IPS-15b (cell line): ENCODE measurements around the gene HTR6.
"Not testable (repeated sequence)": the region's sequence is repeated elsewhere in the genome, so short reads cannot be mapped to it uniquely, and the experiment has no call there.

Source experiments
- H3K27me3 ChIP-seq: one replicate; pipeline ENCODE4 v1.6.1; 2013; ENCODE audit warnings: low read length; ENCODE audit not compliant: control insufficient read depth, insufficient read depth
- H3K36me3 ChIP-seq: one replicate; pipeline ENCODE4 v1.6.1; 2013; ENCODE audit warnings: low read length; ENCODE audit not compliant: control insufficient read depth, insufficient read depth
- H3K4me1 ChIP-seq: one replicate; pipeline ENCODE4 v1.6.1; 2013; ENCODE audit warnings: mild to moderate bottlenecking, low read length; ENCODE audit not compliant: control insufficient read depth, insufficient read depth
- H3K4me3 ChIP-seq: one replicate; pipeline ENCODE4 v1.5.1; 2013; ENCODE audit warnings: low read depth, low read length
- H3K9ac ChIP-seq: one replicate; pipeline ENCODE4 v1.6.1; 2013; ENCODE audit warnings: low read depth, mild to moderate bottlenecking, low read length
- H3K9me3 ChIP-seq: one replicate; pipeline ENCODE4 v1.6.1; 2013; ENCODE audit warnings: mild to moderate bottlenecking, low read length; ENCODE audit not compliant: control insufficient read depth, insufficient read depth

Gene HTR6

DNA sequence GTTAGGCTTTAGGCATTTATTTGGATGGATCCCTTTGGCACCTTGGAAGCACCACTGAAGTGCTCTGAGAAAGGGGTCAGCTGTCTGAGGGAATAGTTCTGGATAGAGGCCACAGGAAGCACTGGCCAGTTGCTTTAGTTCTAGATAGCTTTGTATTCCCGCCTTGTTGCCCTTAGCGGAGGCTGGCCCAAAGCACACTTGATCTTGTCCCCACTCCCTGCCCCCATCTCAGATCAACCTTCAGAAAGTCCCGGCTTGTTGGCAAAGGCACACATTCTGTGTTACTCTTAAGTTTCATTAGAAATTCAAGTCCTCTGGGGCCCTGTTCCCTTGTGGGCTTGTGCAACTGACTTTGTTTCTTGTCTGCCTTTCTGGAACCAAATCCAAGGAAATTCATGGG is 35.8 kb upstream of the HTR6 start:
- H3K27me3 ChIP-seq = no peaks in the 10 kb centered on the region
- no peak overlapping the region for H3K9ac ChIP-seq
- peaks cover 17% of the 10 kb centered on the region for H3K36me3 ChIP-seq
- peaks cover 10% of the 10 kb centered on the region for H3K4me1 ChIP-seq
- H3K4me3 ChIP-seq = no peak overlapping the region
- H3K9me3 ChIP-seq = no peaks in the 10 kb centered on the region

DNA sequence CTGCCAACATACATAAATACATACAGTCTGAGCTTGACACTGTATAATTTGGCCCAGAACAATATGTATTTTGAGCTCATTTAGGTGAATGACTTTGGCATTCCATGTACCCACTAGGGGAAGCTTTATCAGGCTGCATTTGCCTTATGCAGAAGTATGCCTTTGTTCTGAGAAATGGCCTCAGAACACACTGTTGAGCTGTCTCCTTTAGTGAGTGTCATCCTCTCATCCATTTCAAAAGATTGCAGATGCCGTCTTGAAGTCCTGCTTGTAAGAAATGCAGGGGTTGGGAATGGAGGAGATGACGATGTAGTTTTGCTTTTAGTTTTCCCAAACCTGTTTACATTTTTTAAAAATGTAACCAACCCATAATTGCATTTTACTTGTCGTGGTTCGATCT is 35.3 kb upstream of the HTR6 start:
- no peak overlapping the region for H3K9ac ChIP-seq
- no peaks in the 10 kb centered on the region for H3K27me3 ChIP-seq
- H3K4me3 ChIP-seq = no peak overlapping the region
- peaks cover 10% of the 10 kb centered on the region for H3K4me1 ChIP-seq
- H3K9me3 ChIP-seq = no peaks in the 10 kb centered on the region
- H3K36me3 ChIP-seq = peaks cover 16% of the 10 kb centered on the region

DNA sequence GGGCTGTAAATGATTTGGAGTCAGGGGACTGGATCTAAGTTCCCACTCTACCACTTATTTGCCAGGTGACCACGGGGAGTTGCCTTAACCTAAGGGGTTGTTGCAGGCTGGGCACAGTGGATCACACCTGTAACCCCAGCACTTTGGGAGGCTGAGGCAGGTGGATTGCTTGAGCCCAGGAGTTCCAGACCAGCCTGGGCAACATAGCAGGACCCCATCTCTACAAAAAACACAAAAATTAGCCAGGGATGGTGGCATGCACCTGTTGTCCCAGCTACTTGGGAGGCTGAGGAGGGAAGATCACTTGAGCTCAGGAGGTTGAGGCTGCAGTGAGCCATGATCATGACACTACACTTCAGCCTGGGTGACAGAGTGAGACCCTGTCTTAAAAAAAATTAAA is 34.5 kb upstream of the HTR6 start:
- not testable (repeated sequence) for H3K4me3 ChIP-seq, H3K4me1 ChIP-seq, H3K9ac ChIP-seq, H3K27me3 ChIP-seq, H3K9me3 ChIP-seq
- peaks cover 15% of the 10 kb centered on the region for H3K36me3 ChIP-seq

DNA sequence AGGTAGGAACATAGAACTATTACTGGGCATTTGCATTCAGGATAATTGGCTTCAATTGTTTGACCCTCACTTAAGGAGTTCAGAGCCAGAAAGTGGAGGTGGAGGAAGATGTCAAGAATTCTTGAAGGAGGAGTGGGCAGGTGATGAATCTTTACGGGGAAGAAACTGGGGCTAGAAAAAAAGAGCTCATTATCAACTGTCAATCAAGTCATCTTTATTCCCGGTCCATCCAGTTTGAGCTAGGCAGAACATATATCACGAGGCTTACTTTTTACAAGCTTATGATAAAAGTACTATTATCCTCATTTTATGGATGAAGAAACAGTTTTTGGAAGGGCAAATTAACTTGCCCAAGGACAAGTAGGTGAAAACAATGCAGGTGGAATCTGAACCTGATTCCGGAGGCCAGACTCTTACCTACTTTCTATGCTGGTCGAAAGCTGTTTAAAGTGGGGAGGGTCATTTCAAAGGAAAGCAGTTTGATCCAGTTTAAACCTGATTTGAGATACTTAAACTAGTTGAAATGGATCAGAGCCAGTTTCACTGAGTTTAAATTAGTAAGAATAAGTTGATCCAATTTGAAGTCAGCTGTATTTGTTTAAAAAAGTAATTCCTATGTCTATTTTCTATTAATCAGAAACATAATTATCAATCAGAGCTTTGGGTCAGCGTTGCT is 33.8 kb upstream of the HTR6 start:
- Histone ChIP-seq H3K27me3 (no peaks in the 10 kb centered on the region), H3K9me3 (no peaks in the 10 kb centered on the region), H3K9ac (no peak overlapping the region), H3K4me1 (peaks cover 10% of the 10 kb centered on the region), H3K36me3 (peaks cover 11% of the 10 kb centered on the region), H3K4me3 (no peak overlapping the region)

DNA sequence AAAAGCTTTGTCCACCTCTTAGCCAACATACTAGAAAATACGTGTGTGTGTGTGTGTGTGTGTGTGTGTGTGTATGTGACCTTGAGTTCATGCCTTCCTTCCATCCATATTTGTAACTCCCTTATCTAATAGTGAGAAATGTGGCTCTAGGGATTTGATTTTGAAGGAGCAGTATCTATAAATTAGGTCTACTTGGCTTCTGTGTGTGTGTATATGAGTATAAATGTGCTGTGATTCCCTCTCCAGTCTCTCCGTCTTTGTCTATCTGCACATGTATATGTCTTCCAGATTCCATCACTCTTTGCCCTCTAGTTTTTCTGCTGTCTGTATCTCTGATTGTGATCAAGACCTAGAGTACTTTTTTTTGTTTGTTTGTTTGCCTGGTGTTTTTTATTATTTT is 32.5 kb upstream of the HTR6 start:
- Histone ChIP-seq H3K4me1 (peaks cover 10% of the 10 kb centered on the region), H3K36me3 (peaks cover 4% of the 10 kb centered on the region), H3K9me3 (no peaks in the 10 kb centered on the region), H3K4me3 (no peak overlapping the region), H3K9ac (no peak overlapping the region), H3K27me3 (no peaks in the 10 kb centered on the region)

DNA sequence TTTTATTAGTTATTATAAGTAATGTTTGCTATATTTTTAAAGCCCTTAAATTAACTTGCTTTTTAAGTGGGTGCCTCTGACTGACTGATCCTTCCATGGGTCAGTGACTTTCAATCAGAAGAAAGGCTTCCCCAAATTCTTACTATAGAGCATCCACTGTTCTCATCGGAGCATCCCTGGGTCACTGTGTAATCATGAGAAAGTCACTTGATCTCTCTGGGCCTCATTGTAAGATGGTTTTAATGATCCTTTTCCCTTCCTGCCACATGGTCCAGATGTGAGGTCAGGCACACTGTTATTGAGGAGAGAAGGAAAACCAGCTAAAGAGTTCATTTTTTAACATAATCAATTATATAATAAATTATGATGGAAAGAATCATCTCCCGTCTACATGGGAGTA is 31.6 kb upstream of the HTR6 start:
- no peaks in the 10 kb centered on the region for H3K27me3 ChIP-seq
- no peak overlapping the region for H3K9ac ChIP-seq
- no peaks in the 10 kb centered on the region for H3K36me3 ChIP-seq
- no peaks in the 10 kb centered on the region for H3K9me3 ChIP-seq
- H3K4me1 ChIP-seq = peaks cover 10% of the 10 kb centered on the region
- no peak overlapping the region for H3K4me3 ChIP-seq

DNA sequence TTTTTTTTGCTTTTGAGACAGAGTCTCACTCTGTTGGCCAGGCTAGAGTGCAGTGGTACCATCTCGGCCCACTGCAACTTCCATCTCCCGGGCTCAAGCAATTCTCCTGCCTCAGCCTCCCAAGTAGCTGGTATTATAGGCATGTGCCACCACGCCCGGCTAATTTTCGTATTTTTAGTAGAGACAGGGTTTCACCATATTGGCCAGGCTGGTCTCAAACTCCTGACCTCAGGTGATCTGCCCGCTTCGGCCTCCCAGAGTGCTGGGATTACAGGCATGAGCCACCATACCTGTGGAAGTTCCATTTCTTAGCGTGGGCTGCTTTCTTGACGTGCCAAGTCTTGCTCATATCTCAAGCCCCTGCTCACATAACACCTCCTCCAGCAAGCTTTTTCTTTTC is 29.6 kb upstream of the HTR6 start:
- not testable (repeated sequence) for H3K4me3 ChIP-seq, H3K9me3 ChIP-seq, H3K36me3 ChIP-seq, H3K4me1 ChIP-seq, H3K9ac ChIP-seq, H3K27me3 ChIP-seq

DNA sequence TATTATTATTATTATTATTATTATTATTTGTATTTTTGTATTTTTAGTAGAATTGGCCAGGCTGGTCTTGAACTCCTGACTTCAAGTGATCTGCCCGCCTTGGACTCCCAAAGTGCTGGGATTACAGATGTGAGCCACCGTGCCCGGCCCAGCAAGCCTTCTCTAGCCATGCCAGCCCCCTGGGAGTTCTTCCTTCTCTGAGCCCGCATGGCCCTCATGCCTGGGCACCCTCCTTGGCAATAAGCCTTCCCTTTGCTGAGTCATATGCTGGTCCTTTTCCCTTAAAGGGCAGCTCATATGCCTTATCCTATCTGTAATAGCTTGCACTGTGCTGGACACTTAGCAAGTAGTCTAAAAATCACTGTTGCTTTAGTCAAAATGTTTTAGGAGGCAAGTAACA is 29.0 kb upstream of the HTR6 start:
- Histone ChIP-seq H3K36me3 (no peaks in the 10 kb centered on the region), H3K4me1 (peaks cover 7% of the 10 kb centered on the region)

DNA sequence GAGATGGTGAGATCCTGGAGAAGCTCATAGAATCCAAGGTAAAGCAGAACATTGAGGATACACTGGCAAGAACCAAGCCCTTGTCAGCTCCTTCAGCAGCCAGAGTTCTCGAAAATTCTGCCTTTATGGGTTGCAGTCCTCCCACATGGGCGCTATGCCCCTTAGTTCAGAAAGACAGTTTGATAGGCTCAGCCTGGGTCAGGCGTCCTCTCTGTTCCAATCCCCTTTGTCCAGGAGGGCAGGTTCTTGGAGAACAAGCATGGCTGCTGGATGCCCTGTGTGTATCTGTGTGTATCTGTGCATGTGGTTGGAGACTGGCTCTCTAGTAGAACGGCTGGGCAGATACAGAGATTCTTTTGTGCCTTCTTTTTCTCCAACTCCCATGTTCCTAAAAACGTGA is 28.6 kb upstream of the HTR6 start:
- Histone ChIP-seq H3K4me3 (no peak overlapping the region), H3K9me3 (no peaks in the 10 kb centered on the region), H3K27me3 (no peaks in the 10 kb centered on the region), H3K9ac (no peak overlapping the region), H3K36me3 (no peaks in the 10 kb centered on the region), H3K4me1 (peaks cover 6% of the 10 kb centered on the region)

More for the DNA sequence above, 29.0 kb upstream of the HTR6 start:
- H3K9me3 ChIP-seq = no peaks in the 10 kb centered on the region
- no peaks in the 10 kb centered on the region for H3K27me3 ChIP-seq
- H3K4me3 ChIP-seq = no peak overlapping the region
- no peak overlapping the region for H3K9ac ChIP-seq

DNA sequence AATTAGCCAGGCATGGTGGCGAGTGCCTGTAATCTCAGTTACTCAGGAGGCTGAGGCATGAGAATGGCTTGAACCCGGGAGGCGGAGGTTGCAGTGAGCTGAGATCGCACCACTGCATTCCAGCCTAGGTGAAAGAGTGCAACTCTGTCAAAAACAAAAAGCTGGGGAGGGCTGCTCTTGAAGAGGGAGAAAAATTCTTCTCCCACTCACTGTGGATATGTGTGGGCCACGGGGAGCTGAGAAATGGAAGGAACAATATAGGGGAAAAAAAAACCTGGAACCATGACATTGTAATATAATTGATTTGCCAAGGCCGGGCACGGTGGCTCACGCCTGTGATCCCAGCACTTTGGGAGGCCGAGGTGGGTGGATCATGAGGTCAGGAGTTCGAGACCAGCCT is 27.9 kb upstream of the HTR6 start:
- H3K9me3 ChIP-seq, H3K36me3 ChIP-seq, H3K4me1 ChIP-seq, H3K4me3 ChIP-seq, H3K9ac ChIP-seq, H3K27me3 ChIP-seq: not testable (repeated sequence)

DNA sequence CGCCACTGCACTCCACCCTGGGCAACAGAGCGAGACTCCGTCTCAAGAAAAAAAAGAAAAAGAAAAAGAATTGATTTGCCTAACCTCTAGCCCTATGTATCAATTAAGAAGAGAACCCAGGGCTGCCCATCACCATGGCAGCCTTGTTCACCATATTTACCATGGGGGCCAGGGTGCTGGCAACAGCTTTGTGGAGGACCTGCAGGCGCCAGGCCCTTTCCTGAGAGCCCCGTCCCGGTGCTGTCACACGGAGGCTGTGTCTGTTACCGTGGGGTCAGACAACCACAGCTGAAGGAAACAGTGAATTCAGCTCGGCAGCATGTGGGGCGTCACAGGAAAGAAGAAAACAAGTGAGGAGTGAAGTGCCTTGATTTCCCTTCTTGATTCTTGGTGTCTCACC is 27.1 kb upstream of the HTR6 start:
- Histone ChIP-seq H3K27me3 (peaks cover 11% of the 10 kb centered on the region), H3K4me3 (no peak overlapping the region), H3K9ac (no peak overlapping the region), H3K36me3 (no peaks in the 10 kb centered on the region), H3K9me3 (no peaks in the 10 kb centered on the region), H3K4me1 (peaks cover 6% of the 10 kb centered on the region)

DNA sequence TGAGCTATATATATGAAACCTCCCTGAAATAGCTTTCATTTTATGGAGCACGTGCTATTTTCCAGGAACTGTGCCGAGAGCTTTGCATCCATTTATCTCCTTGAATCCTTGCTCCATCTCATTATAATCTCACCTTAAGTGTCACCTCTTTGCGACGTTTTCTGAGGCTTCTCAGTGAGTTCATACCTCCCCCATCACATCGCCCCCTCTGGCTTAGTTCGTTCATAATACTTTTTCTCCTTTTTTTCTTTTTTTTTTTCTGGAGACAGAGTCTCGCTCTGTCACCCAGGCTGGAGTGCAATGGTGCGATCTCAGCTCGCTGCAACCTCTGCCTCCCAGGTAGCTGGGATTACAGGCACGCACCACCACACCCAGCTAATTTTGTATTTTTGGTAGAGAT is 25.4 kb upstream of the HTR6 start:
- H3K36me3 ChIP-seq, H3K9ac ChIP-seq, H3K4me3 ChIP-seq, H3K4me1 ChIP-seq, H3K9me3 ChIP-seq: not testable (repeated sequence)
- peaks cover 23% of the 10 kb centered on the region for H3K27me3 ChIP-seq

DNA sequence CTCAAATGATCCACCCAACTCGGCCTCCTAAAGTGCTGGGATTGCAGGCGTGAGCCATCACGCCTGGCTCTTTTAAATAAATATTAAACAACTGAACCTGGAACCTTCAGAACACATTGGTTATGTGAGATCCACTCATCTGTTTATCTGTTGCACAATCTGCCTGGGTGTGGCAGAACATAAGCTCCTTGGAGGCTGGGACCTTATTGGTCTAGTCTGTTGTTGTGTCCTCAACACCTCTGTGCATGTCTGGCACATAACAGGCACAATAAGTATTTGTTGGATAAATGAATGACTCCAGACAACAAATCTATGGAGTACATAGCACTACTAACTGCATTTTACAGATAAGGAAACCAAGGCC is 24.7 kb upstream of the HTR6 start:
- H3K36me3 ChIP-seq = no peaks in the 10 kb centered on the region
- H3K27me3 ChIP-seq = peaks cover 28% of the 10 kb centered on the region
- H3K4me3 ChIP-seq = no peak overlapping the region
- peaks cover 6% of the 10 kb centered on the region for H3K4me1 ChIP-seq
- no peaks in the 10 kb centered on the region for H3K9me3 ChIP-seq
- H3K9ac ChIP-seq = no peak overlapping the region
